Activated CD8-positive, alpha-beta memory T cell treated with anti-CD3 and anti-CD28 coated beads for 24 hours (primary cell): Measurements from ENCODE around the gene ZNF512B.
"Not testable (repeated sequence)": the region's sequence is repeated elsewhere in the genome, so short reads cannot be mapped to it uniquely, and the experiment has no call there.

Experiments used
- DNase-seq: peaks from one replicate; pipeline ENCODE4 v3.0.0-alpha.2; 2020

Gene ZNF512B

DNA sequence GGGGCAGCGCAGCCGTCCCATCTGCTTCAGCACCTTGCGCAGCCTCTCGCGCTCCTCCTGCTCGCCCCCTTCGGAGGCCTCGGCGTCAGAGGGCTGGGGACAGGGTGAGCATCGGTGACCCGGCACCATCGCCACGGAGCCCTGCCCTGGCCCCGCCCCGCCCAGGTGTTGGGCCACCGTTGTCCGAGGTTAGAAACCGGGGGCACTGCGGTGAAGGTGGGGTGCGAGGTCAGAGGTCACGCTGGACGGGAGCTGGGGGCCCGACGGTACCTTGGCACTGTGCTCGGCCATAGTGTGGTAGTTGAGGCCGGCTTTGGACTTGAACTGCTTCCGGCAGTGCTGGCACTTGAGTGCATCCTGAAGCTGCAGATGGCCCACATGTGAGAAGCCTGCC lies 6.4 kb downstream of the ZNF512B start:
- DNase-seq = no peak

- no peak for DNase-seq
Measured at GRCh38 chr20:63962426-63963347, 7.0 kb downstream of the ZNF512B start.

GRCh38 chr20:63961664-63962425 lies 7.9 kb downstream of the ZNF512B start:
- no peak for DNase-seq

GRCh38 chr20:63960654-63961621 lies 8.8 kb downstream of the ZNF512B start:
- DNase-seq = not testable (repeated sequence)

GRCh38 chr20:63959699-63960075 lies 10.0 kb downstream of the ZNF512B start:
- no peak for DNase-seq

- no peak for DNase-seq
Measured at GRCh38 chr20:63958964-63959698, 10.6 kb downstream of the ZNF512B start.

GRCh38 chr20:63958471-63958870 lies 11.3 kb downstream of the ZNF512B start:
- no peak for DNase-seq

GRCh38 chr20:63957690-63958441 lies 11.9 kb downstream of the ZNF512B start:
- DNase-seq = no peak

GRCh38 chr20:63957004-63957689 lies 12.6 kb downstream of the ZNF512B start:
- DNase-seq = peak; percentile 90

- no peak for DNase-seq
Measured at GRCh38 chr20:63956664-63957003, 13.1 kb downstream of the ZNF512B start.

DNA sequence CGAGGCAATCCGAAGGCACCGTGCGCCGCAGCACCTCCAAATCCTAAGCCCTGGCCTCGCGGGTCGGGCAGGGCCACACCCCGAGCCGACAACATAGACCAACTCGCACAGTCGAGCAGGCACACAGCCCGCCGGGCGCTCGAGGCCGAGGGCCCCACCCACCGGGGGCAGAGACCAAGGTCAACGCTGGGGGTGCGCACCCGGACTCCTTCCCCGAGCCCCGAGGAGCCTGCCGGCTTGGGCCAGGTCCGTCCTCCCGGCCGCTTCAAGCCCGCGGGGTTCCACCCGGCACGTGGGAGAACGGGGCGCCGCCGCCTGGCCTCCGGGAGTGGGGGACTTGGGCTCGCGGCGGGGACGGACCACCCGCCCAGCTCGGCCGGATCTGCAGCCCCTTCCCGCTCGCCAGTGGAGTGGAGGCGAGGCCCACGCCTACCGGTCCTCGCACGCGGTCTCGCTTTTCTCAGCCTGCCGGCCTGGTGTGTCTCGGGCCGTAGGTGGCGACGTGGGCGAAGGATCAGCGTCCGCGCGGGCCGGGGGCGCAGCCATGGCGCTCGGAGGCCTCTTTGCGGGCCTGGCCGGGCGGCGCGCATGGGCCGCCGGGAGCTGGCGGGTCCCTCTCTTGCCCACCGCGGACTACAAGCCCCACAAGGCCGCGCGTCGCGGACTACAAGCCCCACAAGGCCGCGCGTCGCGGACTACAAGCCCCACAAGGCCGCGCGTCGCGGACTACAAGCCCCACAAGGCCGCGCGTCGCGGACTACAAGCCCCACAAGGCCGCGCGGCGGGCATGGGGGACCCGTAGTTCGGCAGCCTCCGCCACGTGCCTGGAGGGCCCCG lies 13.7 kb downstream of the ZNF512B start, which contains the start of gene UCKL1:
Gene UCKL1 (minus strand): TSS at position 590 of the 837 bp plus-strand sequence. CDS start 44 bp downstream, at position 546.
- DNase-seq = peak; percentile 92

DNA sequence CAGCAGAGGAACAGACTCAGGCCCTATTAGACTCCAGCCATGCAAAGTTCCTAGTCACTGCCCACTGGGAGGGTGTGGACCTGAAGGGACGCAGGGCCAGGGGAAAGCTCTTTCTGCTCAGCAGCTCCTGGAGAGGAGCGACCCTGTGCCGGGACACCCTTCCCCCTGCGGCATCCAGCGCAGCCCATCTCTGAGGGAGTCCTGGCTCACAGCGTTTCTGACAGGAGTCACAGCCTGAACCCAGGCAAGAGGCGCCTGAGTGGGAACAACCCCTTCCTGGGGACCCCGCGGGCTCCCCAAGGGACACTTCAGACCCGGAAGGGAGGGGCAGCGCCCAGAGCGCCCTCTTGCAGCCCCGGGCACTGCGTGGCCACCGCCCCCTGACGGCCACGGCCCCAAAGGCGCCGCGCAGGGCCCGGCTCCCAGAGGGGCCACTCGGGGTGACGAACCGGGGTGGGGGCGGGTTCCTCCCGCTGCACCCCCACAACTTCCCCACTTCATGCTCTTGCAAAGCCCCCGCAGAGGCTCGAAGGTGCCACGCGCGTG lies 14.4 kb downstream of the ZNF512B start:
- DNase-seq = peak; percentile 84

DNA sequence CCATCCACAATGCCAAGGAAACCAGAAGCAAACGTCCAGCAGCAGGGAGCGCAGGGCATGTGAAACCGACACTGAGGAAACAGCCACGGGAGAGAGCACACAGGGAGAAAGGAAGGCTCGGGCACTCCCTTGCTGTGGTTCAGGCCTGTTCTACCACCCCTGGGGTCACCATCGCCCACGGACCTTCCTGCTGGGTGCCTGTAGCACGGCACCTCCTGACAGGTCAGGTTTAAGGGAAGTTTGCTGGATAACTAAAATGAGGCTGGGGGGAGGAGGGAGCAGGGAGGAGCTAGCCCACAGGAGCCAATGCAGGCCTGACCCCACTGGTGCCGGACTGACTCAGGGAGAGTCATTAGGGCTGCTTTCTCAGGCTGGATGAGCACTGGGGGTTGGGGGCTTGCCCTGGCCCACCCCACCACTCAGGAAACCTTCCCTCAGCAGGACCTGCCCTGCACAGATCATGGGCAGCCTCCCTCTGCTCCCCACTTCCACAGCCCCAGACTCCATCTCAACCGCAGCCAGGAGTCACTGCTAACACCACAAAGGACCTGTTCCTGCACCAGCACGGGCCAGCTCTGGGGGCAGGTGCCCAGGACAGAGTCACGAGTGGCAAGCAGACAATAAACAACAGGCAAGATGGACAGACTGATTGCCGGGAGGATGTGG lies 15.8 kb downstream of the ZNF512B start:
- DNase-seq = no peak

- DNase-seq = no peak
Measured at GRCh38 chr20:63952769-63953168, 17.0 kb downstream of the ZNF512B start.

DNA sequence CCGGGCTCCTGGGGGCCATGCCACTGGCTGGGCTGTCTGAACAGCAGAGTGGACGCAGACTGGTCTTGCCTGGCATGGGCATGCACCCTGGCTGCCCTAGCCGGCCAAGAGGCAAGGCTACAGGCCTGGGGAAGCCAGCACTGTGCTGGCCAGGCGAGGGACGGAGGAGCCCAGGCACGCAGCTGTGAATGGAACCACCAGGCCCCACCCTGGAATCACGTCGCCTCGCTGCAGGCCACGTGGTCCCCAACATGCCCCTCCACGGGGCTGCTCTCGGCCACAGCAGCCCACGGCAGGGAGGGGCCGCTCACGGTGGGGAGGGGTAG lies 17.6 kb downstream of the ZNF512B start:
- no peak for DNase-seq

GRCh38 chr20:63951398-63952209 lies 18.1 kb downstream of the ZNF512B start:
- no peak for DNase-seq

GRCh38 chr20:63950701-63951397 lies 18.9 kb downstream of the ZNF512B start:
- no peak for DNase-seq
